HFFc6 (cell line): ENCODE data around the gene GTF2H4. TPM values are rescaled to one million over a fixed set of nuclear protein-coding genes. Genes with fewer than 3 reads are reported as not detected.
A peak's percentile ranks its signal among the peaks of the same experiment; 100 is the strongest.

Experiments
- DNase-seq: peaks from one replicate; pipeline ENCODE4 v3.0.0-alpha.2; 2018
- H3K27ac Mint-ChIP-seq: 2 replicates; pipeline ENCODE4 v1.8.0; 2020; ENCODE audit warnings: mild to moderate bottlenecking, mixed read lengths
- H3K27me3 Mint-ChIP-seq: 2 replicates; pipeline ENCODE4 v1.8.0; 2021; ENCODE audit warnings: mild to moderate bottlenecking, moderate library complexity, mixed read lengths; ENCODE audit not compliant: insufficient read depth
- H3K36me3 Mint-ChIP-seq: 2 replicates; pipeline ENCODE4 v1.8.0; 2021; ENCODE audit warnings: low read depth, mixed read lengths
- H3K4me1 Mint-ChIP-seq: 2 replicates; pipeline ENCODE4 v1.8.0; 2020; ENCODE audit warnings: low read depth, mixed read lengths
- H3K4me3 Mint-ChIP-seq: 2 replicates; pipeline ENCODE4 v1.8.0; 2020; ENCODE audit warnings: mild to moderate bottlenecking, moderate library complexity, mixed read lengths
- H3K9me3 Mint-ChIP-seq: 2 replicates; pipeline ENCODE4 v1.8.0; 2020; ENCODE audit warnings: mild to moderate bottlenecking, mixed read lengths
- CTCF ChIP-seq: fragments of 200-600 bp; sonication (generic); IDR thresholded peaks from 2 replicates; pipeline ENCODE4 v1.5.0; 2021; ENCODE audit warnings: antibody characterized with exemption, mild to moderate bottlenecking
- total RNA-seq, 6 experiments: library from RNA; stranded (reverse); fragmentation: NEBNext Ultra II Directional; extraction: Animal tissue kit (Norgen Biotek cat#: 25700); gene quantifications; 2 replicates in 1 of 6; 3 replicates in 5 of 6; pipeline ENCODE4 v1.2.3, GENCODE V29; 2021

GTF2H4 gene
- total RNA-seq, 6 experiments from 2014 or later, result 23.9 to 27.1 (median 26.5) TPM

GRCh38 chr6:30887901-30888815, 19.8 kb upstream of the GTF2H4 start:
- Mint-ChIP-seq H3K27ac (peak overlapping the region; percentile 68), H3K4me3 (peak overlapping the region; percentile 27), H3K9me3 (no peaks in the 10 kb centered on the region), H3K36me3 (no peaks in the 10 kb centered on the region; the same call in none of the 2 replicates), H3K27me3 (no peaks in the 10 kb centered on the region), H3K4me1 (peaks cover 53% of the 10 kb centered on the region)
- no peak for TF ChIP-seq CTCF
- peak; percentile 56 for DNase-seq

- Mint-ChIP-seq H3K36me3 (no peaks in the 10 kb centered on the region; the same call in none of the 2 replicates), H3K4me1 (peaks cover 48% of the 10 kb centered on the region), H3K27ac (peak overlapping the region; percentile 68), H3K27me3 (peaks cover under 1% of the 10 kb centered on the region; the same call in 1 of the 2 replicates), H3K9me3 (no peaks in the 10 kb centered on the region), H3K4me3 (peak overlapping the region; percentile 27; the same call in 1 of the 2 replicates)
- no peak for DNase-seq
- no peak for TF ChIP-seq CTCF
Observed at GRCh38 chr6:30888816-30889495, 19.1 kb upstream of the GTF2H4 start.

GRCh38 chr6:30889496-30889885, 18.5 kb upstream of the GTF2H4 start:
- Mint-ChIP-seq H3K27ac (no peak overlapping the region), H3K4me3 (no peak overlapping the region), H3K9me3 (no peaks in the 10 kb centered on the region), H3K4me1 (peaks cover 48% of the 10 kb centered on the region), H3K36me3 (no peaks in the 10 kb centered on the region; the same call in none of the 2 replicates), H3K27me3 (peaks cover 1% of the 10 kb centered on the region; the same call in 1 of the 2 replicates)
- no peak for TF ChIP-seq CTCF
- no peak for DNase-seq

GRCh38 chr6:30889921-30890645, 17.9 kb upstream of the GTF2H4 start:
- peaks cover 45% of the 10 kb centered on the region for H3K4me1 Mint-ChIP-seq
- peaks cover 1% of the 10 kb centered on the region; the same call in 1 of the 2 replicates for H3K27me3 Mint-ChIP-seq
- no peak overlapping the region for H3K27ac Mint-ChIP-seq
- no peak for TF ChIP-seq CTCF
- peaks cover 5% of the 10 kb centered on the region for H3K36me3 Mint-ChIP-seq
- no peaks in the 10 kb centered on the region for H3K9me3 Mint-ChIP-seq
- DNase-seq, result no peak
- no peak overlapping the region for H3K4me3 Mint-ChIP-seq

GRCh38 chr6:30890646-30891449, 17.2 kb upstream of the GTF2H4 start:
- no peak for DNase-seq
- Mint-ChIP-seq H3K4me1 (peaks cover 37% of the 10 kb centered on the region), H3K4me3 (no peak overlapping the region), H3K9me3 (no peaks in the 10 kb centered on the region), H3K36me3 (peaks cover 6% of the 10 kb centered on the region), H3K27ac (no peak overlapping the region), H3K27me3 (peaks cover 1% of the 10 kb centered on the region; the same call in 1 of the 2 replicates)
- no peak for TF ChIP-seq CTCF
